GM21717 (cell line): ENCODE data around the gene FAH.

Experiments
- ATAC-seq: cut with Tn5 transposase; IDR thresholded peaks from one replicate; pipeline ENCODE4 v1.9.1; 2021; ENCODE audit warnings: mild to moderate bottlenecking, moderate library complexity; ENCODE audit not compliant: unreplicated experiment

Gene FAH

GRCh38 chr15:80194186-80194585 lies 41.4 kb downstream of the FAH start:
- ATAC-seq = no peak

- no peak for ATAC-seq
Measured at GRCh38 chr15:80194914-80195313, 42.1 kb downstream of the FAH start.

DNA sequence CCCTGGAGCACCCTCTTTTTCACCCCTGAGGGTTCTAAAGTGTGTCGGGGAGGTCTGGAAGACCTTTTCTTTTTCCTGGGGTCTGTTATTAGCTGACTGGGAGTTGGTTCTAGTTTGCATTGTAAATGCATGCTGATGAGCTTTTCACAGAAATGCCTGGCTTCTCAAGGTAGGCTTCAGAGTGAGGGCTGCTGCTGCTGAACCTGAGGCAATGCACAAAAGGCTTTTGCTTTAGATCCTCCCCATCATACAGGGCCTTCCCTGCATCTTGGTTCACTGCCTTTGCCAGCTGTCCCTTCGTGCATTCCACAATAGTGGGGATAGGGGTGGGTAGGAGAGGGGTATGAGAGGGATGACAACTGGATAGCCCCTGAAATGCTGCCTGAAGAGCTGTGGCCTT lies 46.6 kb downstream of the FAH start:
- no peak for ATAC-seq

DNA sequence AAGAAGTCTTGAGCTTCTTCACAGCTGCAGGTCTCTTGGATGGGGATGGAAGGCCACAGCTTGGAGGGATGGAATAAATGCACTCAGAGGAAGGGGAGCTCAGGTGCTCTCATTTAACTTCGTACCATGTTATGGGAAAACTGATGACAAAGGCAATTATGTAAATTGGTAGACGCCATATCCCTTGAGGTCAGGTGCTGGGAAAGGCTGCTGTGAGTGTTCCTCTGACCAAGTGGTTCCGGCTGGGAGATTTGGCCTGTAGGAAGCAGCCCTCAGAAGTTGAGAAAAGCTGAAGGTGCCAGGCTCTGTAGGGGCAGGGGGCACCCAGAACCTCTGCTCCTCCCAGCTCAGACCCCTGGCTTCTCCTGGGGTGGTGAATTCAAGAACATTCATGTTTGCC lies 47.1 kb downstream of the FAH start:
- ATAC-seq = no peak

DNA sequence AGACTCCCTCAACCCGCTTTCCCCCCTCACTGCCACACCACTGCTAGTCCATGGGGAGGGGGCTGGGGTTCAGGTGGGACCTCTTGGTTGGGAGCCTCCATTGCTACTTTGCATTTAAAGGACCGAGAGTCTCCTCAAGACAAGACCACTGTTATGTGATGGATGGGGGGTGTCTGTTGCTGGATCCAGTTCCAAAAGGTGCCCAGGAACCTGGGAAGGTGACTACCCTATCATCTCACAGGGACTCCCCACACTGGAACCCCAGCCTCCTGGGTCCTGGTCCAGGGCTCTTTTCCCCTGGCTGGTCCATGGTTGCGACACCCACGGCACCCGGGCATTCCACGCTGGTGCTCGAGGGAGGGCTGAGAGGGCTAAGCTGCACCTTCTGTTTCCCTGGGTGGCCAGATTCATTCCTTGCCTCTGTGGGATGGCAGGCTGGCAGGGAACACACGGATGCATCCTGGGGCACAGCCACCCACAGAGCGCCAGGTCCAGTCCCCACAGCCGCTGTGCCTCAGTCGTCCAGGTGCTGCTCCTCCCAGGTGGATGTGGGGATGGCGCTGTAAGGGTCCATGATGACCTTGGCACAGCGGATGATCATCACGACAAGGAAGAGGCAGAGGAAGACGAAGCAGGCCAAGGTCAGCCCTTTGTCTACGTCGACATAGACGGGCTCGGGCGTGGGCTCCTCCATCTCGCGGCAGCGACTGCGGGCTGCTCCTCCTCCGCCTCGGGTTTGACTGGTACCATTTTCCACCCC lies 48.6 kb downstream of the FAH start:
- no peak for ATAC-seq

GRCh38 chr15:80202016-80202315 lies 49.2 kb downstream of the FAH start:
- no peak for ATAC-seq

GRCh38 chr15:80202641-80203360 lies 50.0 kb downstream of the FAH start:
- no peak for ATAC-seq

DNA sequence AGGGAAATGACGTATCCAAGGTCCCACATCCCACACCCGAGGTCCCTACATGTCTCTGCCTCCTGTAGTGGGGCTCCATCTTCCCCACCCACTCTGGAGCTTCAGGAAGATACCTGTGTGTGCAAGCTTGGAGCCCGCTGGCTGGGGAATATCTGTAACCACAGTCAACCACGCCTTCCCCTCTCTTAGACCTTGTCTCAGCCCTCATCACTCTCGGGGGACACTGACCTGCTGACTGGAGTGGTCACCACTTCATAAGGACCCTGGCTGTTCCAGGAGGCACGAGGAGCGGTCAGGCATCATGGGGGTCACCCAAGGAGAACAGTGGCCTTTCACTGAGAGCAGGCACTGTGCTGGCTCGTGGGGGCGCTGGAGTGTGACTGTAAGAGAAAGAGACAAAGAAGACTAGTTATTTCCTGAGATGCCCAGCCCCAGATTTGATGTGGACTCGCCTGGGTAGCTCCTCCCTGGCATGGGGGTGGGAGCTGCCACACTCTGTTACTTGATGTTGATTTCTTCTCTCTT lies 50.6 kb downstream of the FAH start:
- no peak for ATAC-seq

- no peak for ATAC-seq
Measured at GRCh38 chr15:80204231-80204630, 51.4 kb downstream of the FAH start.

- no peak for ATAC-seq
Measured at GRCh38 chr15:80207887-80208286, 55.1 kb downstream of the FAH start.

- no peak for ATAC-seq
Measured at GRCh38 chr15:80208758-80209734, 56.2 kb downstream of the FAH start.

GRCh38 chr15:80210611-80211573 lies 58.1 kb downstream of the FAH start:
- no peak for ATAC-seq

- ATAC-seq = no peak
Measured at GRCh38 chr15:80211976-80212375, 59.2 kb downstream of the FAH start.

DNA sequence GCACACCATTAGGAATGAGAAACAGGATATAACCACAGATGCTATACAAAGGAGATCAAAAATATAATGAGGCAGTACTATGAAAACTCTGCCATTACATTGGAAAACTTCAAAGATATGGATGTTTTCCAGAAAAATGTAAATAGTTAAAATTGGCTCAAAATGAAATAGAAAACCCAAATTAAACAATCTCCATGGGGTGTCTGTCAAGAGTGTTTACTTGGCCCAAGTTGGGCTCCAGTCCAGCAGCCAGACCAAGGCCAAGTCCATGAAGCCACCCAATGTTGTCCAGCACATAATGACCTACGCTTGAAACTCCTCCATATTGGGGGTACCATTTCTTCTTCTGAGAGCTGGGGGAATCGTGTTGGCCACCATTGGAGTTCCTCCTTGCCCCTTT lies 62.1 kb downstream of the FAH start:
- no peak for ATAC-seq

DNA sequence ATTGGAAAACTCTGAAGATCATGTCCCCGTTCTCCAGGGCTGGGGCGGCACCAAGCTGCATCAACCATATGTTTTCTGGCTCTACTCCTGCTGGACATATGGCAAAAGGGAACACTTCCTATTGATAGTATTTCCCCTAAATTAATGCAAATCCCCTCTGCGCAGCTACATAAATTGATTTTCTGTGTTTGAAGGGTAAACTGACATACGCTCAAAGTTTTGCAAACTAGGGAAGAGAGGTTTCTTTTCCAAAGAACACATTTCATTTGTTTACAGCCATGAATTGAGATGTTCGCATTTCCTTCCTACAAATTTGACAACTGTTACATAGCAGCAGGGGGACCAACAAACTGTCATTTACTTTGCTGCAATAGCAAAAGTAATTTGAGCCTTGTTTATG lies 63.3 kb downstream of the FAH start:
- no peak for ATAC-seq

DNA sequence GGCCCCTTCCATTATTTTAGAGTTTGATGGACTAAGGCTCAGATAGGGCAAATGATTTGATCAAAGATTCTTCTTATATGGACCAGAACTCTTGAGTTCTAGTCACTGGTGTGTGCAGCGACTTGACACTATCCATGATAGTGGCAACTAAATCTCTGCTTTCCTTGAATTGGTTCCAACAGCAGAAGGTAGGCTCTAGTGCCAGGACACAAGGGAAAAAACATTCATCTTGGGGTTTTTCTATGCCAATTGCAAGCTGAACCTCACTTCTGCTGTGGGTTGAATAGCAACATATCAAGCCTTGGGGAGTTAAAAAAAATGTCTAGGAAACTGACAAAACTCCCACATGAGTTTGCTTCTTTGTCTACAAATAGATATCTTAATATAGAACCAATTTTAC lies 64.1 kb downstream of the FAH start:
- no peak for ATAC-seq

DNA sequence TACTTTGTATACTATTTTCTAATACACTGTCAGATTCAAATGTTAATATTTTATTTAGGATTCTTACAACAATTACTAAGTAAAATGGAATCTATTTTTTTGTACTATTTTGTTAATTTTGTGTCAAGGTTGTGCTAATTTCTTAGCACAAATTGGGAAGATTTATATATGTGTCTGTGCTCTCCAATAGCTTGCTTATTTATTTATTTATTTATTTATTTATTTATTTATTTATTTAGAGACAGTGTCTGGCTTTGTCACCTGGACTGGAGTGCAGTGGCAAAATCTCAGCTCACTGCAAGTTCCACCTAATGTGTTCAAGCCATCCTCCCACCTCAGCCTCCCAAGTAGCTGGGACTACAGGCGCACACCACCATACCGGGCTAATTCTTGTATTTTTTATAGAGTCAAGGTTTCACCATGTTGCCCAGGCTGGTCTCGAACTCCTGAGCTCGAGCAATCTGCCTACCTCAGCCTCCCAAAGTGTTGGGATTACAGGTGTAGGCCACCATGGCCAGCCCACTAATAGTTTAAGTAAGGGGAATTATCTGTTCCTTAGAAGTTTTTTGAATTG lies 64.6 kb downstream of the FAH start:
- no peak for ATAC-seq

DNA sequence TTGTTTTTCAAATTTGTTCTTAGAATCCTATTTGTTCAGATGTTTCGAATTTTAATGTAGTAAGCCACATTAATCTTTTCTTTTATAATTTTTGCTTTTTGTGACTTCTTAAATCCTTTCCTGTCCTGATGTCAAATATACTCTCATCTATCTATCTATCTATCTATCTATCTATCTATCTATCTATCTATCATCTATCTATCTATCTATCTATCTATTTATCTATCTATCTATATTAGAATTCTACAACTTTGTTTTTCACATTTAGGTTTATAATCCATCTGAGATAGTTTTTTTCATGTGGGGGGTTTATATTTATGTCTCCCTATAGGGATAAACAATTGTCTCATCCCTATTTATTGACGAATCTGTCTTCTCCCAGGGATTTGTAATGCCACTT lies 67.2 kb downstream of the FAH start:
- ATAC-seq = no peak

DNA sequence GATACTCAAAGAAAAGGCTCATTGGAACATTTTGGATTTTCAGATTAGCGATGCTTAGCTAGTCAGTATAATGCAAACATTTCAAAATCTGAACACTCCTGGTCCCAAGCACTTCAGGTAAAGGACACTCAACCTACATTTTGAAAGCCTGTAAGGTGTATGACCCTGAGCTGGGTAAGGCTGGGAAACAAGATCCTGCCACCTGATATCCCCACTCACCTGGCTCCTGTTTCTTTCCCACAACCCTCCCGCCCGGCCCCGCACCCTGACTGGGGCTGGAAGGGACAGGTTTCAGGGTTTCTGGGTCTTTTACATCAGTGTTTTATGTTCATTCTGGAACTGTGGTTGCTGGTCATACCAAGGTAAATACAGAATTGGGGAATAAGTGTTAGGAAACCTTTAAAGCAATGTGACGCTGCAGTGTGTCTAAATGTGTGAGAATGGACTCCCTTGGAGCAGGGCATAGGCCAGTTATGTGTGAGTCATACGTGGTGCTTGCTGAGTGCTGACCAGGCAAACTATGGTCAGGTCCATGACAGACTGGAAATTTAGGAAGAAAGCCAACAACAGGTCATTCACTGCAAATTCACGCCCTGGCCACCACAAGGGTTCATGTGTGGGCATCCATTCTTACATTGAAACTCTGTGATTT lies 76.3 kb downstream of the FAH start:
- no peak for ATAC-seq
